GM23338 (cell line): ENCODE measurements around the gene LRRC26.

Experiments used
- EZH2 ChIP-seq: fragments of 200-600 bp; sonication (generic); IDR thresholded peaks from one replicate; pipeline ENCODE4 v1.8.0; 2017; ENCODE audit warnings: antibody characterized with exemption, mild to moderate bottlenecking, low read depth; ENCODE audit not compliant: unreplicated experiment
- JUNB ChIP-seq: IDR thresholded peaks from one replicate; pipeline ENCODE4 v1.6.1; 2016; ENCODE audit warnings: antibody characterized with exemption; ENCODE audit not compliant: unreplicated experiment
- NANOG ChIP-seq: IDR thresholded peaks from 2 replicates; pipeline ENCODE4 v1.6.1; 2016; ENCODE audit warnings: antibody characterized with exemption, borderline replicate concordance
- POLR2AphosphoS5 ChIP-seq: IDR thresholded peaks from 2 replicates; pipeline ENCODE4 v1.6.1; 2016; ENCODE audit warnings: antibody characterized with exemption, low read depth
- REST ChIP-seq: IDR thresholded peaks from one replicate; pipeline ENCODE4 v1.6.1; 2018; ENCODE audit warnings: antibody characterized with exemption; ENCODE audit not compliant: unreplicated experiment
- TF ChIP-seq, protein P1 (sequence below), 2 experiments: fragments of 200-600 bp in 1 of 2; sonication (generic) in 1 of 2; conservative IDR thresholded peaks; 2 replicates each; pipeline versions ENCODE4 v1.5.1 to v1.6.1; 2016 to 2017; ENCODE audit warnings: antibody characterized with exemption in 2 of 2, low read depth in 2 of 2, mild to moderate bottlenecking in 2 of 2, moderate library complexity in 1 of 2

GRCh38 chr9:137218212-137218753, 48.4 kb upstream of the LRRC26 start:
- no peak for TF ChIP-seq POLR2AphosphoS5
- TF ChIP-seq, protein P1, sequence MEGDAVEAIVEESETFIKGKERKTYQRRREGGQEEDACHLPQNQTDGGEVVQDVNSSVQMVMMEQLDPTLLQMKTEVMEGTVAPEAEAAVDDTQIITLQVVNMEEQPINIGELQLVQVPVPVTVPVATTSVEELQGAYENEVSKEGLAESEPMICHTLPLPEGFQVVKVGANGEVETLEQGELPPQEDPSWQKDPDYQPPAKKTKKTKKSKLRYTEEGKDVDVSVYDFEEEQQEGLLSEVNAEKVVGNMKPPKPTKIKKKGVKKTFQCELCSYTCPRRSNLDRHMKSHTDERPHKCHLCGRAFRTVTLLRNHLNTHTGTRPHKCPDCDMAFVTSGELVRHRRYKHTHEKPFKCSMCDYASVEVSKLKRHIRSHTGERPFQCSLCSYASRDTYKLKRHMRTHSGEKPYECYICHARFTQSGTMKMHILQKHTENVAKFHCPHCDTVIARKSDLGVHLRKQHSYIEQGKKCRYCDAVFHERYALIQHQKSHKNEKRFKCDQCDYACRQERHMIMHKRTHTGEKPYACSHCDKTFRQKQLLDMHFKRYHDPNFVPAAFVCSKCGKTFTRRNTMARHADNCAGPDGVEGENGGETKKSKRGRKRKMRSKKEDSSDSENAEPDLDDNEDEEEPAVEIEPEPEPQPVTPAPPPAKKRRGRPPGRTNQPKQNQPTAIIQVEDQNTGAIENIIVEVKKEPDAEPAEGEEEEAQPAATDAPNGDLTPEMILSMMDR (conservative IDR thresholded peaks at IDR 0.05; ENCODE audit: low read depth in 2 of 2): no peak
- TF ChIP-seq JUNB: no peak
- TF ChIP-seq EZH2: no peak
- TF ChIP-seq REST: no peak
- TF ChIP-seq NANOG: no peak
